Activated CD8-positive, alpha-beta memory T cell treated with anti-CD3 and anti-CD28 coated beads, Interleukin-2, amount 50 U/mL, for 48 hours (primary cell): ENCODE data around the gene POLR2H.
A peak's percentile ranks its signal among the peaks of the same experiment; 100 is the strongest.

Source experiments
- DNase-seq: peaks from one replicate; pipeline ENCODE4 v3.0.0-alpha.2; 2020

POLR2H gene

GRCh38 chr3:184353546-184353941 is 8.0 kb upstream of the POLR2H start:
- DNase-seq, result no peak

- DNase-seq, result peak; percentile 89
Observed at GRCh38 chr3:184354121-184354728, 7.3 kb upstream of the POLR2H start.

GRCh38 chr3:184354754-184355153 is 6.8 kb upstream of the POLR2H start:
- DNase-seq, result no peak

- DNase-seq, result no peak
Observed at GRCh38 chr3:184355261-184356040, 6.1 kb upstream of the POLR2H start.

- DNase-seq, result no peak
Observed at GRCh38 chr3:184357248-184358123, 4.0 kb upstream of the POLR2H start.

GRCh38 chr3:184358124-184358767 is 3.3 kb upstream of the POLR2H start:
- no peak for DNase-seq

- no peak for DNase-seq
Observed at GRCh38 chr3:184358921-184359350, 2.6 kb upstream of the POLR2H start.

- no peak for DNase-seq
Observed at GRCh38 chr3:184359610-184360009, 1.9 kb upstream of the POLR2H start.

- DNase-seq, result no peak
Observed at GRCh38 chr3:184360070-184360928, 1.2 kb upstream of the POLR2H start.

GRCh38 chr3:184360929-184361531 is 480 bp upstream of the POLR2H start:
- DNase-seq, result no peak

GRCh38 chr3:184361932-184362667 is 590 bp downstream of the POLR2H start:
- peak; percentile 82 for DNase-seq

- peak; percentile 98 for DNase-seq
Observed at GRCh38 chr3:184362668-184363546, 1.4 kb downstream of the POLR2H start.

GRCh38 chr3:184366619-184367289 is 5.2 kb downstream of the POLR2H start:
- DNase-seq, result no peak

GRCh38 chr3:184368116-184368515 is 6.6 kb downstream of the POLR2H start:
- DNase-seq, result no peak

- DNase-seq, result no peak
Observed at GRCh38 chr3:184368586-184369183, 7.2 kb downstream of the POLR2H start.

GRCh38 chr3:184371570-184372018 is 10.1 kb downstream of the POLR2H start:
- DNase-seq, result peak; percentile 73

GRCh38 chr3:184372296-184372821 is 10.8 kb downstream of the POLR2H start:
- no peak for DNase-seq

- no peak for DNase-seq
Observed at GRCh38 chr3:184372911-184373310, 11.4 kb downstream of the POLR2H start.
